Measurements from ENCODE around the gene ZNF217. TPM values are rescaled to one million over a fixed set of nuclear protein-coding genes. Genes with fewer than 3 reads are reported as not detected.

Gene ZNF217
- total and polyA plus RNA-seq, 2 of the 8 experiments (the other 6 are each of a cell fraction or from before 2014, with no cell fraction given) = 15.3 to 87.9 TPM

GRCh38 chr20:53613748-53614147 lies 20.1 kb upstream of the ZNF217 start:
- DNase-seq (ENCODE audit: low read depth in 1 of 2, low spot score in 2 of 2) = no peak
- Histone ChIP-seq H2BK120ac (replicated peaks; ENCODE audit: low read depth, low read length) (no peak overlapping the region), H3K36me3 (ENCODE audit: control insufficient read depth in 2 of 4, insufficient read depth in 4 of 4, low read length in 3 of 4) (no peaks in the 10 kb centered on the region), H2BK12ac (ENCODE audit: low read depth, low read length) (no peak overlapping the region), H3K4me2 (ENCODE audit: insufficient read depth in 1 of 2, low read depth in 2 of 2, low read length in 2 of 2) (no peak overlapping the region), H3K14ac (ENCODE audit: insufficient read length) (no peak overlapping the region), H2AK5ac (ENCODE audit: low read depth, low read length) (no peak overlapping the region), H3K79me1 (ENCODE audit: low read depth, low read length) (no peaks in the 10 kb centered on the region), H3K18ac (ENCODE audit: extremely low read depth, low read length) (no peak overlapping the region), H4K91ac (replicated peaks; ENCODE audit: insufficient read length, low read length) (no peak overlapping the region), H4K20me1 (replicated peaks in 1 of 2; ENCODE audit: control insufficient read depth in 1 of 2, insufficient read depth in 2 of 2, low read length in 2 of 2) (no peaks in the 10 kb centered on the region), H3K9ac (replicated peaks in 1 of 4; ENCODE audit: extremely low read depth in 1 of 4, low read depth in 3 of 4, low read length in 3 of 4) (no peak overlapping the region), H2AFZ (ENCODE audit: low read length) (no peak overlapping the region), H3K9me3 (ENCODE audit: insufficient read depth in 2 of 2, low read depth in 1 of 2, low read length in 1 of 2) (no peaks in the 10 kb centered on the region), H2BK15ac (ENCODE audit: low read length) (no peak overlapping the region), H3K79me2 (ENCODE audit: control insufficient read depth in 1 of 2, insufficient read depth in 2 of 2, low read length in 2 of 2) (no peaks in the 10 kb centered on the region), H3K56ac (replicated peaks; ENCODE audit: insufficient read length, low read depth, low read length) (no peak overlapping the region), H3K4me1 (replicated peaks in 1 of 4; ENCODE audit: control insufficient read depth in 3 of 4, insufficient read depth in 4 of 4, low read length in 3 of 4) (peaks cover 3 to 17% (median 11%) of the 10 kb centered on the region in 4 experiments), H3K23me2 (ENCODE audit: low read depth, low read length) (no peaks in the 10 kb centered on the region), H2BK20ac (ENCODE audit: low read length) (no peak overlapping the region), H3K23ac (ENCODE audit: insufficient read length) (no peak overlapping the region), H3K4ac (replicated peaks; ENCODE audit: insufficient read length, low read depth, low read length) (no peak overlapping the region), H3K27me3 (replicated peaks in 1 of 4; ENCODE audit: control insufficient read depth in 3 of 4, extremely low read depth in 1 of 4, insufficient read depth in 3 of 4, low read length in 3 of 4) (no peaks in the 10 kb centered on the region), H3K4me3 (ENCODE audit: extremely low read depth in 1 of 4, insufficient read depth in 2 of 4, low read depth in 3 of 4, low read length in 4 of 4) (no peak overlapping the region), H4K5ac (ENCODE audit: insufficient read length, low read depth, low read length) (no peak overlapping the region), H3K27ac (ENCODE audit: low read depth, low read length) (no peak overlapping the region), H2BK5ac (ENCODE audit: low read depth, low read length) (no peak overlapping the region), H4K8ac (ENCODE audit: extremely low read depth, insufficient read depth, low read length) (no peak overlapping the region)
- TF ChIP-seq NRF1 (IDR thresholded peaks at IDR 0.05; ENCODE audit: low read depth, low read length) = no peak
- no peak for TF ChIP-seq CHD2 (IDR thresholded peaks at IDR 0.05; ENCODE audit: low read length)
- no peak for TF ChIP-seq SAP30 (IDR thresholded peaks at IDR 0.05; ENCODE audit: insufficient read depth, insufficient replicate concordance, low read length)
- no peak for TF ChIP-seq KDM1A (IDR thresholded peaks at IDR 0.05; ENCODE audit: borderline replicate concordance, low read length)
- no peak for TF ChIP-seq ATF3 (IDR thresholded peaks at IDR 0.05; ENCODE audit: insufficient read depth, low read depth, low read length)
- TF ChIP-seq HDAC2 (IDR thresholded peaks at IDR 0.05; ENCODE audit: borderline replicate concordance in 1 of 2, low read depth in 2 of 2, low read length in 2 of 2) = no peak
- TF ChIP-seq KDM4A (IDR thresholded peaks at IDR 0.05; ENCODE audit: low read depth, low read length, severe bottlenecking) = no peak
- no peak for TF ChIP-seq POU5F1 (IDR thresholded peaks at IDR 0.05; ENCODE audit: low read depth, low read length)
- no peak for TF ChIP-seq SP4 (IDR thresholded peaks at IDR 0.05; ENCODE audit: low read length)
- TF ChIP-seq YY1 (IDR thresholded peaks at IDR 0.05; ENCODE audit: low read depth, low read length) = no peak
- no peak for TF ChIP-seq BRCA1 (IDR thresholded peaks at IDR 0.05; ENCODE audit: low read depth, low read length)
- TF ChIP-seq JUND (IDR thresholded peaks at IDR 0.05; ENCODE audit: low read length) = no peak
- FAIRE-seq = no peak
- CTCF ChIA-PET (ENCODE audit: partially characterized antibody) = interaction anchor here (0.7 to 1.3 kb wide), 5 partner anchors 19 to 319 kb away, joined by 3 to 5 read pairs (median 3); no protein-coding TSS in a partner anchor
- POLR2A ChIA-PET (ENCODE audit: partially characterized antibody) = interaction anchor here (0.6 to 3.2 kb wide), 2 partner anchors 23 to 138 kb away, joined by 3 to 9 read pairs; no protein-coding TSS in a partner anchor

Measured in H1 (cell line).